ENCODE data around the gene TMTC1.
"Not testable (repeated sequence)": the region's sequence is repeated elsewhere in the genome, so short reads cannot be mapped to it uniquely, and the experiment has no call there.

The TMTC1 gene

GRCh38 chr12:29656762-29657538, 126.8 kb downstream of the TMTC1 start:
- no peak for DNase-seq

- DNase-seq = no peak
These were observed 127.9 kb downstream of the TMTC1 start for GRCh38 chr12:29655861-29656260.

- no peak for DNase-seq
These were observed 130.5 kb downstream of the TMTC1 start for GRCh38 chr12:29653286-29653685.

- DNase-seq = no peak
These were observed 133.4 kb downstream of the TMTC1 start for GRCh38 chr12:29650371-29650770.

- no peak for DNase-seq
These were observed 134.0 kb downstream of the TMTC1 start for GRCh38 chr12:29649722-29650121.

GRCh38 chr12:29644536-29645162, 139.1 kb downstream of the TMTC1 start:
- DNase-seq = no peak

GRCh38 chr12:29640589-29641345, 143.0 kb downstream of the TMTC1 start:
- DNase-seq = no peak

GRCh38 chr12:29639893-29640495, 143.7 kb downstream of the TMTC1 start:
- no peak for DNase-seq

GRCh38 chr12:29638528-29638927, 145.2 kb downstream of the TMTC1 start:
- no peak for DNase-seq

- no peak for DNase-seq
These were observed 149.7 kb downstream of the TMTC1 start for GRCh38 chr12:29634057-29634456.

GRCh38 chr12:29630164-29630563, 153.6 kb downstream of the TMTC1 start:
- DNase-seq = not testable (repeated sequence)

GRCh38 chr12:29627221-29627620, 156.5 kb downstream of the TMTC1 start:
- no peak for DNase-seq

- DNase-seq = no peak
These were observed 158.3 kb downstream of the TMTC1 start for GRCh38 chr12:29625359-29625953.

GRCh38 chr12:29622251-29622650, 161.5 kb downstream of the TMTC1 start:
- DNase-seq = no peak

- no peak for DNase-seq
These were observed 163.7 kb downstream of the TMTC1 start for GRCh38 chr12:29620030-29620429.

- no peak for DNase-seq
These were observed 166.3 kb downstream of the TMTC1 start for GRCh38 chr12:29617407-29617803.

GRCh38 chr12:29616664-29617406, 166.9 kb downstream of the TMTC1 start:
- DNase-seq = no peak

- DNase-seq = no peak
These were observed 168.9 kb downstream of the TMTC1 start for GRCh38 chr12:29614694-29615325.

- DNase-seq = no peak
These were observed 170.8 kb downstream of the TMTC1 start for GRCh38 chr12:29612912-29613311.

- DNase-seq = no peak
These were observed 171.8 kb downstream of the TMTC1 start for GRCh38 chr12:29611906-29612305.

- DNase-seq = no peak
These were observed 173.1 kb downstream of the TMTC1 start for GRCh38 chr12:29610473-29611170.

All from NCI-H2029 treated with DMSO at 0.1 percent for 48 hours (cell line).